A549 (cell line): ENCODE results near the gene ELAVL1. TPM values are rescaled to one million over a fixed set of nuclear protein-coding genes. Genes with fewer than 3 reads are reported as not detected.

ENCODE experiments used
- ATAC-seq, 2 experiments: fragments of 200-7000 bp in 1 of 2; fragments of >200 bp in 1 of 2; cut with Nextera tagmentation in 1 of 2; cut with Tn5 transposase in 1 of 2; 3 replicates each; pipeline versions ENCODE4 v1.8.0 to v1.9.1; 2018 to 2020; ENCODE audit warnings: mild to moderate bottlenecking in 1 of 2, moderate library complexity in 1 of 2
- CTCF ChIA-PET: fragments of 300-600 bp; sonication (Branson Sonifier 250); formaldehyde crosslinking; extraction: SDS; loops from one replicate; lab custom pipeline; 2021; ENCODE audit warnings: antibody characterized with exemption, inconsistent platforms; lab: Yijun Ruan, JAX
- POLR2A ChIA-PET: fragments of 350-600 bp; formaldehyde crosslinking; extraction: SDS; loops from one replicate; lab custom pipeline; 2021; ENCODE audit warnings: antibody characterized with exemption, inconsistent platforms; lab: Yijun Ruan, JAX
- DNase-seq, 2 experiments: peaks; one replicate each; pipeline versions ENCODE4 v3.0.0 to v3.0.0-alpha.2; 2011 to 2016; ENCODE audit warnings: low read depth in 1 of 2, low spot score in 1 of 2
- FAIRE-seq: peaks from 2 replicates; lab custom pipeline; 2011; peaks lifted over from hg19 to GRCh38; lab: Jason Lieb, UNC
- H3K27ac ChIP-seq, 2 experiments: fragments of >200 bp; sonication (Bioruptor Twin); formaldehyde crosslinking; 3 replicates each; pipeline ENCODE4 v1.5.1; 2016 to 2017
- H3K4me1 ChIP-seq: fragments of >200 bp; sonication (Bioruptor Twin); formaldehyde crosslinking; 3 replicates; pipeline ENCODE4 v1.6.1; 2016
- H3K4me2 ChIP-seq: fragments of >200 bp; sonication (Bioruptor Twin); formaldehyde crosslinking; 3 replicates; pipeline ENCODE4 v1.6.1; 2016
- H3K4me3 ChIP-seq: fragments of >200 bp; sonication (Bioruptor Twin); formaldehyde crosslinking; 3 replicates; pipeline ENCODE4 v1.5.1; 2016
- H3K9me3 ChIP-seq: fragments of >200 bp; sonication (Bioruptor Twin); formaldehyde crosslinking; 3 replicates; pipeline ENCODE4 v1.6.1; 2016
- CTCF ChIP-seq: fragments of >200 bp; sonication (Bioruptor Twin); formaldehyde crosslinking; IDR thresholded peaks from 3 replicates; pipeline ENCODE4 v1.5.1; 2016
- E2F6 ChIP-seq: IDR thresholded peaks from 2 replicates; pipeline ENCODE4 v1.6.1; 2012; ENCODE audit warnings: low read depth, borderline replicate concordance
- EHMT2 ChIP-seq: fragments of 200-600 bp; sonication (generic); IDR thresholded peaks from 2 replicates; pipeline ENCODE4 v1.6.1; 2016; ENCODE audit warnings: antibody characterized with exemption, low read depth, mild to moderate bottlenecking, moderate library complexity
- FOXS1 ChIP-seq: fragments of 250-450 bp; sonication (Bioruptor Pico); IDR thresholded peaks from 2 replicates; pipeline ENCODE4 v1.5.0; 2020; ENCODE audit warnings: mild to moderate bottlenecking, moderate library complexity
- HOXB5 ChIP-seq: fragments of 250-450 bp; sonication (Bioruptor Pico); IDR thresholded peaks from 2 replicates; pipeline ENCODE4 v1.5.0; 2020; ENCODE audit warnings: mild to moderate bottlenecking, moderate library complexity
- JUN ChIP-seq, 2 experiments: fragments of >200 bp; sonication (Bioruptor Twin); formaldehyde crosslinking; IDR thresholded peaks; 2 replicates in 1 of 2; 3 replicates in 1 of 2; pipeline ENCODE4 v1.6.1; 2016 to 2017
- JUNB ChIP-seq: fragments of >200 bp; sonication (Bioruptor Twin); formaldehyde crosslinking; IDR thresholded peaks from 2 replicates; pipeline ENCODE4 v1.6.1; 2016
- MAX ChIP-seq: IDR thresholded peaks from 2 replicates; pipeline ENCODE4 v1.6.1; 2012
- RARB ChIP-seq: fragments of 250-450 bp; sonication (Bioruptor Pico); IDR thresholded peaks from 2 replicates; pipeline ENCODE4 v1.8.0; 2021; ENCODE audit warnings: mild to moderate bottlenecking, moderate library complexity
- TP53 ChIP-seq: fragments of 250-450 bp; sonication (Bioruptor Pico); IDR thresholded peaks from 2 replicates; pipeline ENCODE4 v1.5.0; 2021; ENCODE audit warnings: mild to moderate bottlenecking, moderate library complexity
- ZC3H11A ChIP-seq: fragments of 450-650 bp; IDR thresholded peaks from 2 replicates; pipeline ENCODE4 v1.6.1; 2014; ENCODE audit warnings: antibody characterized with exemption, mild to moderate bottlenecking
- WGBS: methylation state at CpG from one replicate; pipeline ENCODE4 v1.1.6; 2017; ENCODE audit errors: missing lambda C conversion rate; 5-methylcytosine and 5-hydroxymethylcytosine counted together
- polyA plus RNA-seq, 4 experiments: library from polyadenylated mRNA; depleted of rRNA in 3 of 4; stranded (reverse); fragments of >200 nt; fragmentation: RNase III in 1 of 4; extraction: RNeasy Plus Mini Kit Qiagen cat#74134 plus additional on column Dnase treatment in 1 of 4; gene quantifications; 2 replicates in 3 of 4; 3 replicates in 1 of 4; pipeline ENCODE4 v1.2.3, GENCODE V29; 2011 to 2017

The ELAVL1 gene
- polyA plus RNA-seq, 2 of the 4 experiments (the other 2 are of a cell fraction) = 39.3 to 55.6 TPM

- Histone ChIP-seq H3K4me2 (peak overlapping the region; percentile 95), H3K9me3 (no peaks in the 10 kb centered on the region), H3K4me1 (no peaks in the 10 kb centered on the region), H3K4me3 (peak overlapping the region; percentile 48), H3K27ac (peak overlapping the region; percentile 49 to 62; a peak in 4 of 6 replicates)
- TF ChIP-seq E2F6 = no peak
- TF ChIP-seq RARB (CRISPR knock-in tag) = no peak
- no peak for TF ChIP-seq JUN (IDR thresholded peaks at IDR 0.05)
- TF ChIP-seq FOXS1 = no peak
- TF ChIP-seq EHMT2 = no peak
- TF ChIP-seq HOXB5 (CRISPR knock-in tag) = peak; percentile 69; the same call in 1 of the 2 replicates
- no peak for TF ChIP-seq TP53 (CRISPR knock-in tag)
- peak; percentile 35; the same call in 1 of the 2 replicates for TF ChIP-seq MAX
- TF ChIP-seq JUNB = no peak
- 48% methylated on average over 11 of the region's 49 CpGs for WGBS
- FAIRE-seq (no peak), DNase-seq (peak; percentile 75 to 94), ATAC-seq (peak; percentile 86 to 96)
- ChIA-PET POLR2A (no interaction called here), CTCF (no interaction called here)
Observed at GRCh38 chr19:8050274-8051096, 45.0 kb upstream of the ELAVL1 start.

- no peak for TF ChIP-seq JUN (IDR thresholded peaks at IDR 0.05)
- TF ChIP-seq ZC3H11A = no peak
- TF ChIP-seq CTCF = no peak
- no peak for TF ChIP-seq JUNB
- Histone ChIP-seq H3K27ac (no peak overlapping the region), H3K4me3 (no peak overlapping the region), H3K9me3 (no peaks in the 10 kb centered on the region), H3K4me1 (no peaks in the 10 kb centered on the region), H3K4me2 (no peak overlapping the region)
- POLR2A ChIA-PET = no interaction called here
- DNase-seq (no peak), ATAC-seq (no peak), FAIRE-seq (no peak)
- 17% methylated on average over 3 of the region's 3 CpGs for WGBS
- CTCF ChIA-PET = interaction anchor here (0.7 to 1.3 kb wide), 2 partner anchors 45 to 206 kb away, joined by 3 read pairs; no protein-coding TSS in a partner anchor
Observed at GRCh38 chr19:8046569-8047165, 41.2 kb upstream of the ELAVL1 start.

- H3K27ac ChIP-seq = no peak overlapping the region
- DNase-seq (no peak), FAIRE-seq (no peak), ATAC-seq (peak in 1 of 2 experiments; percentile 25; a peak in 1 of 6 replicates)
- POLR2A ChIA-PET = no interaction called here
- CTCF ChIA-PET = interaction anchor here (0.7 to 1.3 kb wide), 5 partner anchors 24 to 638 kb away, joined by 3 to 4 read pairs (median 3); no protein-coding TSS in a partner anchor
- H3K4me1 ChIP-seq = no peaks in the 10 kb centered on the region
- no peak overlapping the region for H3K4me3 ChIP-seq
- no peaks in the 10 kb centered on the region for H3K9me3 ChIP-seq
- H3K4me2 ChIP-seq = no peak overlapping the region
- no peak for TF ChIP-seq CTCF
- 63% methylated on average over 7 of the region's 10 CpGs for WGBS
Observed at GRCh38 chr19:8045872-8046568, 40.6 kb upstream of the ELAVL1 start.
